Liver (tissue), 3 donors: Measurements from ENCODE around the gene DIP2B.

ENCODE experiments used
- EGR1 ChIP-seq, 2 donors: IDR thresholded peaks; 2 replicates each; pipeline ENCODE4 v1.6.1; 2016 to 2018; ENCODE audit warnings: antibody characterized with exemption in 2 of 2, low read depth in 2 of 2
- GABPA ChIP-seq, 2 donors: IDR thresholded peaks in 1 of 2; conservative IDR thresholded peaks in 1 of 2; 2 replicates each; pipeline ENCODE4 v1.6.1; 2016; ENCODE audit warnings: antibody characterized with exemption in 2 of 2, mild to moderate bottlenecking in 1 of 2, moderate library complexity in 1 of 2
- HNF4A ChIP-seq, 2 donors: conservative IDR thresholded peaks; 2 replicates each; pipeline ENCODE4 v1.6.1; 2016; ENCODE audit warnings: antibody characterized with exemption in 2 of 2, mild to moderate bottlenecking in 2 of 2
- HNF4G ChIP-seq: IDR thresholded peaks from 2 replicates; pipeline ENCODE4 v1.6.1; 2016; ENCODE audit warnings: antibody characterized with exemption
- JUND ChIP-seq, 2 donors: IDR thresholded peaks; 2 replicates each; pipeline ENCODE4 v1.6.1; 2016; ENCODE audit warnings: antibody characterized with exemption in 2 of 2
- RAD21 ChIP-seq, 2 donors: IDR thresholded peaks; 2 replicates each; pipeline ENCODE4 v1.6.1; 2016; ENCODE audit warnings: antibody characterized with exemption in 2 of 2, mild to moderate bottlenecking in 2 of 2
- RXRA ChIP-seq, 2 donors: IDR thresholded peaks; 2 replicates each; pipeline ENCODE4 v1.6.1; 2017 to 2018; ENCODE audit warnings: antibody characterized with exemption in 2 of 2, mild to moderate bottlenecking in 1 of 2
- SP1 ChIP-seq: IDR thresholded peaks from 2 replicates; pipeline ENCODE4 v1.6.1; 2018; ENCODE audit warnings: antibody characterized with exemption, mild to moderate bottlenecking
- TAF1 ChIP-seq: conservative IDR thresholded peaks from 2 replicates; pipeline ENCODE4 v1.6.1; 2016; ENCODE audit warnings: antibody characterized with exemption, mild to moderate bottlenecking
- YY1 ChIP-seq: IDR thresholded peaks from 2 replicates; pipeline ENCODE4 v1.6.1; 2016; ENCODE audit warnings: antibody characterized with exemption, mild to moderate bottlenecking
- TF ChIP-seq, protein P1 (sequence below): fragments of 150-350 bp; IDR thresholded peaks from 2 replicates; pipeline ENCODE4 v1.5.1; 2017; ENCODE audit warnings: improper control_type of control experiment, low read depth, low read length; ENCODE audit not compliant: missing input control
- TF ChIP-seq, protein P2 (sequence below): IDR thresholded peaks from 2 replicates; pipeline ENCODE4 v1.6.1; 2016; ENCODE audit warnings: antibody characterized with exemption
- TF ChIP-seq, protein P3 (sequence below): IDR thresholded peaks from 2 replicates; pipeline ENCODE4 v1.6.1; 2016; ENCODE audit warnings: antibody characterized with exemption, mild to moderate bottlenecking
- TF ChIP-seq, protein P4 (sequence below): IDR thresholded peaks from 2 replicates; pipeline ENCODE4 v1.6.1; 2016; ENCODE audit warnings: antibody characterized with exemption
- donor health status: healthy.
- donor health status: healthy.

DNA sequence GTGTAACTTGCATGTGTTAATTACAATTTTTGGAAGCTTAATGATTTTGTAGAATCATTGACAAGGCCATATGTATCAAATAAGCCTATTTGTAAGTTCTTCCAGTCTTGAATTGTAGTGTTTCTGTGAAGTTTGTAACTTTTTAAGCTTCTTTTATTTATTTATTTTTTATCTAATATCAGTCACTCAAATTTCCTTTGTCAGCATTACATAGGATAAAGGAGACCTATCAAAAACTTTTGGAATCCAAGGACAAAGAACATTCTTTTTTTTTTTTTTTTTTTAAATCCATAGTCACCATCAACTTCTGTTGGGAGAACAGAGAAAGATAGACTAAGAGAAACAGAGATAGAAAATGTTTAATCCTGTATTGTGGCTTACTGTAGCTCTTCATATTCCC, 36.4 kb downstream of the DIP2B start:
- TF ChIP-seq, protein P1, sequence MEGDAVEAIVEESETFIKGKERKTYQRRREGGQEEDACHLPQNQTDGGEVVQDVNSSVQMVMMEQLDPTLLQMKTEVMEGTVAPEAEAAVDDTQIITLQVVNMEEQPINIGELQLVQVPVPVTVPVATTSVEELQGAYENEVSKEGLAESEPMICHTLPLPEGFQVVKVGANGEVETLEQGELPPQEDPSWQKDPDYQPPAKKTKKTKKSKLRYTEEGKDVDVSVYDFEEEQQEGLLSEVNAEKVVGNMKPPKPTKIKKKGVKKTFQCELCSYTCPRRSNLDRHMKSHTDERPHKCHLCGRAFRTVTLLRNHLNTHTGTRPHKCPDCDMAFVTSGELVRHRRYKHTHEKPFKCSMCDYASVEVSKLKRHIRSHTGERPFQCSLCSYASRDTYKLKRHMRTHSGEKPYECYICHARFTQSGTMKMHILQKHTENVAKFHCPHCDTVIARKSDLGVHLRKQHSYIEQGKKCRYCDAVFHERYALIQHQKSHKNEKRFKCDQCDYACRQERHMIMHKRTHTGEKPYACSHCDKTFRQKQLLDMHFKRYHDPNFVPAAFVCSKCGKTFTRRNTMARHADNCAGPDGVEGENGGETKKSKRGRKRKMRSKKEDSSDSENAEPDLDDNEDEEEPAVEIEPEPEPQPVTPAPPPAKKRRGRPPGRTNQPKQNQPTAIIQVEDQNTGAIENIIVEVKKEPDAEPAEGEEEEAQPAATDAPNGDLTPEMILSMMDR = no peak
- TF ChIP-seq, protein P2, sequence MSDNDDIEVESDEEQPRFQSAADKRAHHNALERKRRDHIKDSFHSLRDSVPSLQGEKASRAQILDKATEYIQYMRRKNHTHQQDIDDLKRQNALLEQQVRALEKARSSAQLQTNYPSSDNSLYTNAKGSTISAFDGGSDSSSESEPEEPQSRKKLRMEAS = no peak
- TF ChIP-seq JUND (IDR thresholded peaks at IDR 0.05) = no peak
- TF ChIP-seq, protein P3, sequence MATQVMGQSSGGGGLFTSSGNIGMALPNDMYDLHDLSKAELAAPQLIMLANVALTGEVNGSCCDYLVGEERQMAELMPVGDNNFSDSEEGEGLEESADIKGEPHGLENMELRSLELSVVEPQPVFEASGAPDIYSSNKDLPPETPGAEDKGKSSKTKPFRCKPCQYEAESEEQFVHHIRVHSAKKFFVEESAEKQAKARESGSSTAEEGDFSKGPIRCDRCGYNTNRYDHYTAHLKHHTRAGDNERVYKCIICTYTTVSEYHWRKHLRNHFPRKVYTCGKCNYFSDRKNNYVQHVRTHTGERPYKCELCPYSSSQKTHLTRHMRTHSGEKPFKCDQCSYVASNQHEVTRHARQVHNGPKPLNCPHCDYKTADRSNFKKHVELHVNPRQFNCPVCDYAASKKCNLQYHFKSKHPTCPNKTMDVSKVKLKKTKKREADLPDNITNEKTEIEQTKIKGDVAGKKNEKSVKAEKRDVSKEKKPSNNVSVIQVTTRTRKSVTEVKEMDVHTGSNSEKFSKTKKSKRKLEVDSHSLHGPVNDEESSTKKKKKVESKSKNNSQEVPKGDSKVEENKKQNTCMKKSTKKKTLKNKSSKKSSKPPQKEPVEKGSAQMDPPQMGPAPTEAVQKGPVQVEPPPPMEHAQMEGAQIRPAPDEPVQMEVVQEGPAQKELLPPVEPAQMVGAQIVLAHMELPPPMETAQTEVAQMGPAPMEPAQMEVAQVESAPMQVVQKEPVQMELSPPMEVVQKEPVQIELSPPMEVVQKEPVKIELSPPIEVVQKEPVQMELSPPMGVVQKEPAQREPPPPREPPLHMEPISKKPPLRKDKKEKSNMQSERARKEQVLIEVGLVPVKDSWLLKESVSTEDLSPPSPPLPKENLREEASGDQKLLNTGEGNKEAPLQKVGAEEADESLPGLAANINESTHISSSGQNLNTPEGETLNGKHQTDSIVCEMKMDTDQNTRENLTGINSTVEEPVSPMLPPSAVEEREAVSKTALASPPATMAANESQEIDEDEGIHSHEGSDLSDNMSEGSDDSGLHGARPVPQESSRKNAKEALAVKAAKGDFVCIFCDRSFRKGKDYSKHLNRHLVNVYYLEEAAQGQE = no peak
- TF ChIP-seq TAF1 = no peak
- no peak for TF ChIP-seq YY1
- TF ChIP-seq GABPA (IDR thresholded peaks at IDR 0.05 in 1 of 2, conservative IDR thresholded peaks at IDR 0.05 in 1 of 2) = no peak
- TF ChIP-seq, protein P4, sequence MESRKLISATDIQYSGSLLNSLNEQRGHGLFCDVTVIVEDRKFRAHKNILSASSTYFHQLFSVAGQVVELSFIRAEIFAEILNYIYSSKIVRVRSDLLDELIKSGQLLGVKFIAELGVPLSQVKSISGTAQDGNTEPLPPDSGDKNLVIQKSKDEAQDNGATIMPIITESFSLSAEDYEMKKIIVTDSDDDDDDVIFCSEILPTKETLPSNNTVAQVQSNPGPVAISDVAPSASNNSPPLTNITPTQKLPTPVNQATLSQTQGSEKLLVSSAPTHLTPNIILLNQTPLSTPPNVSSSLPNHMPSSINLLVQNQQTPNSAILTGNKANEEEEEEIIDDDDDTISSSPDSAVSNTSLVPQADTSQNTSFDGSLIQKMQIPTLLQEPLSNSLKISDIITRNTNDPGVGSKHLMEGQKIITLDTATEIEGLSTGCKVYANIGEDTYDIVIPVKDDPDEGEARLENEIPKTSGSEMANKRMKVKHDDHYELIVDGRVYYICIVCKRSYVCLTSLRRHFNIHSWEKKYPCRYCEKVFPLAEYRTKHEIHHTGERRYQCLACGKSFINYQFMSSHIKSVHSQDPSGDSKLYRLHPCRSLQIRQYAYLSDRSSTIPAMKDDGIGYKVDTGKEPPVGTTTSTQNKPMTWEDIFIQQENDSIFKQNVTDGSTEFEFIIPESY = no peak
- TF ChIP-seq RAD21 (IDR thresholded peaks at IDR 0.05) = no peak
- no peak for TF ChIP-seq EGR1 (IDR thresholded peaks at IDR 0.05; ENCODE audit: low read depth in 2 of 2)
- TF ChIP-seq HNF4G = no peak
- no peak for TF ChIP-seq RXRA (IDR thresholded peaks at IDR 0.05)
- no peak for TF ChIP-seq SP1
- no peak for TF ChIP-seq HNF4A (conservative IDR thresholded peaks at IDR 0.05)
